NCI-H82 (cell line): ENCODE results near the gene CHGA.

ENCODE experiments used
- DNase-seq: peaks from one replicate; lab custom pipeline; 2025; lab: John Stamatoyannopoulos, UW

The CHGA gene

DNA sequence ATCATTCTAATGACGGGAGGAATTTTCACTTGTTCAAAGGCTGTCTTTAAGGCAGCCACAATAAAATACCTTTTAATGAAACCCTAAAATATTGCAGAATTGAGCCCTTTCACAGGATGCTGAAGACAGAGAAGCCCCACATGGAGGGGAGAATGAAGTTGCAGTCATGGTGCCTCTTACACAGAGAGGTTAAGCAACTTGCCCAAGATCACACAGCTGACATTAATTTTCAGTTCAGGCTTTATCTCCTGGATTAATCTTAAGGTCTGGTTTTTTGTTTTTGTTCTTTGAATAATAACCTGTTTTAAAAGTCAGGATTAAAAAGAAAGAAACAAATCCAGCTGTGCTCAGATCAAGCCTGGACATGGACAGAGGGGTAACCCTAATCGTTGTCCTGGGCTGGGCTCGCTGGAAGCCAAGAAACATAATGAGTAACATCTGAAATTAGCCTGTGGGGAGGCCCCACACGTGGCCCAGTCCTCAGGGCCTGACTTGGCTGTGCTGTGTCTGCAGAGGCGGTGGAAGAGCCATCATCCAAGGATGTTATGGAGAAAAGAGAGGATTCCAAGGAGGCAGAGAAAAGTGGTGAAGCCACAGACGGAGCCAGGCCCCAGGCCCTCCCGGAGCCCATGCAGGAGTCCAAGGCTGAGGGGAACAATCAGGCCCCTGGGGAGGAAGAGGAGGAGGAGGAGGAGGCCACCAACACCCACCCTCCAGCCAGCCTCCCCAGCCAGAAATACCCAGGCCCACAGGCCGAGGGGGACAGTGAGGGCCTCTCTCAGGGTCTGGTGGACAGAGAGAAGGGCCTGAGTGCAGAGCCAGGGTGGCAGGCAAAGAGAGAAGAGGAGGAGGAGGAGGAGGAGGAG is 8.0 kb downstream of the CHGA start:
- no peak for DNase-seq

DNA sequence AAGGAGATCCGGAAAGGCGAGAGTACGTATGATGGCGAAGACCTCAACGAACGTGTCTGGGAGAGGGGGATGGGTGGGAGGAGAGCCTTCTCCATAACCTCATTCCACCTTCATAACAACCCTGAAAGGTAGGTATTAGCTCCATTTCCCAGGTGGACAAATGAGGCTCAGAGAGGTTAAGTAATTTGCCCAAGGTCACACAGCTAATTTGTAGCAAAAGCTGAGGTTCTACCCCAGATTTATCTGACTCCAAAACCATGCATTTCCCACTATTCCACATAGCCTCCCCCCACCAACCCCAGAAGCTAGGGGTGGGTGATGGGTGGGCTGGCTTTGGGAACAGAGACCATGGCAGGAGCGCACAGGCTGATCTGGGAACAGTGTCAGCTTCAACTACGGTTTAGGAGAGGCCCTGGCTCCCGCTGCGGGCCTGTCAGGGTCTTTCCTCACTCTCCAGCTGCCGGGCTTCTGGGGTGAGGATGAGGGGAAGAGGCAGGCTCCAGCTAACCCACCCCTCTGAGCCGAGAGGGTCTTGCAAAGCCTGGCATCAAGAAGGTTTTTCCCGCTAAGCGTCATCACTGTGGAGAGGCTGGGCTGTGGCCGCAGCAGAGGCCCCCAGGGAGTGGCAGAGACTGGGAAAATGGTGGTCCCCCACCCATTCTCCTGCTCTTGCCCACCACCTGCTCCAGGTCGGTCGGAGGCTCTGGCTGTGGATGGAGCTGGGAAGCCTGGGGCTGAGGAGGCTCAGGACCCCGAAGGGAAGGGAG is 8.9 kb downstream of the CHGA start:
- DNase-seq: no peak

DNA sequence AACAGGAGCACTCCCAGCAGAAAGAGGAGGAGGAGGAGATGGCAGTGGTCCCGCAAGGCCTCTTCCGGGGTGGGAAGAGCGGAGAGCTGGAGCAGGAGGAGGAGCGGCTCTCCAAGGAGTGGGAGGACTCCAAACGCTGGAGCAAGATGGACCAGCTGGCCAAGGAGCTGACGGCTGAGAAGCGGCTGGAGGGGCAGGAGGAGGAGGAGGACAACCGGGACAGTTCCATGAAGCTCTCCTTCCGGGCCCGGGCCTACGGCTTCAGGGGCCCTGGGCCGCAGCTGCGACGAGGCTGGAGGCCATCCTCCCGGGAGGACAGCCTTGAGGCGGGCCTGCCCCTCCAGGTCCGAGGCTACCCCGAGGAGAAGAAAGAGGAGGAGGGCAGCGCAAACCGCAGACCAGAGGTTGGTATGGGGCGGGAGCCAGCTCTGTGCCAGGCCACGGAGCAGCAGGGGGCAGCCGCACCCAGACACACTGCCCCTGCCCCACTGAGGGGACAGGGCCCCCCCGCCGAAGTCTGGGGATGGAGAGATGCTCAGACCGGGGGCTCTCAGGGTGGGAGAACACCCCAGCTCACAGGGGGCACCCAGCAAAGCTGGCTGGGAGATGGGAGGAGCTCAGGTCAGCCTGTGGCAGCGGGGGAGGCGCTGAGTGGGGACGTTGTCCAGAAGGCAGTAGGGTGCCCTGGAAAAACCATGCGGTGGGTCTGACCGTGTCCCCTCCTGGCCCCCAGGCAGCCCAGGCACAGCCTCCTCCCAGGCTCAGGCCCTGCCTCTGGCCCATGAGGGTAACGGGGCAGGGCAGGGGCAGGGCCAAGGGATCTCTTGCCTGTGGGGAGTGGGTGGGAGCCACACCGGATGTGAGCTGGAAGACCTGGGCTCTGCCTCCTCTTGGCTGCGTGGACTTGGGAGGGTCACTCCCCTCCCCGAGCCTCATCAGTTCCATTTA is 9.8 kb downstream of the CHGA start:
- DNase-seq: peak; percentile 18

DNA sequence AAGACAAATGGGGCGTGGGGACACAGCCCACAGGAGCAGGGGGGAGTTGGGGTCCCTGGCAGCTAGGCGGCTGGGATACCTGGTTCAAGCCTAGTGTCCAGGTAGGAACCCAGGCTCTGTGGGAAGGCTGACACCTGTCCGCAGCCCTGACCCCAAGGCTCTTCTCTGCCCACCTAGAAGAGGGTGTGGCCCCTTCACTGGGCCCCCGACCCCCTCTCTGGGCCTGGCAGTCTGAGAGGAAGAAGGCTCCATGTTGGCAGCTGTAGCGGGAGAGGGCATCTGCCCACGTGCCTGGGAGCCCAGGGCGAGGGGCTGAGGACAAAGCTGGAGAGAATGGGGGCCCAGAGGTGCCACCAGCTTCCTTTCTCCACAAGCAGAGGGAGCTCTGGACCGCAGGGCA is 10.5 kb downstream of the CHGA start:
- DNase-seq: no peak

DNA sequence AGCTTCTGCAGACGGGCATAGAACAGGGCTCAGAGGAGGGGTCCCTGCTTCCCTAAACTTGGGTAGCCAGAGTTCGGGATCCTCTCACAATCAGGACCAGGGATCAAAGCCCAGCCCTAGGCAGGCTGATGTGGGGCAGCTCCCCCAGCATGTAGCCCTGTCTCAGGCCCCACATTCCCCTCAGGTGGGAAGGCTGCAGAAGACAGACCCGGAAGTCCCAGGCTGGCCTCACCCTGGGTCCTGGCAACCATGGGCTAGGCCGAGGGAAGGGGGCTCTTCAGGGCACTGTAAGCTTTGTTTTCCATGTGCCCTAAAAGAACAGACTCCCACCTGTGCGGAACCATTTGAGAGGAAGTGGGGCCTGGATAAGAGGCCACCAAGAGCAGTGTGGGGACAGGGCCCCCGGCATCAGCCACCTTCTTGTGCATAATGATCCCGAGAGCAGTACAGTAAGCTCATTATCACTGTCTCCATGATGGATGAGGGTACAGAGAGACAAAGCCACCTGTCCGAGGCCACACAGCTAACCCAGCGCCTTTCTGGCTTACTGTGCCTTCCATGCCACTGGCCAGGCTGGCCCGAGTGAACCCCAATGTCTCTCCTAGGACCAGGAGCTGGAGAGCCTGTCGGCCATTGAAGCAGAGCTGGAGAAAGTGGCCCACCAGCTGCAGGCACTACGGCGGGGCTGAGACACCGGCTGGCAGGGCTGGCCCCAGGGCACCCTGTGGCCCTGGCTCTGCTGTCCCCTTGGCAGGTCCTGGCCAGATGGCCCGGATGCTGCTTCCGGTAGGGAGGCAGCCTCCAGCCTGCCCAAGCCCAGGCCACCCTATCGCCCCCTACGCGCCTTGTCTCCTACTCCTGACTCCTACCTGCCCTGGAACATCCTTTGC is 11.5 kb downstream of the CHGA start:
- DNase-seq: peak; percentile 88

DNA sequence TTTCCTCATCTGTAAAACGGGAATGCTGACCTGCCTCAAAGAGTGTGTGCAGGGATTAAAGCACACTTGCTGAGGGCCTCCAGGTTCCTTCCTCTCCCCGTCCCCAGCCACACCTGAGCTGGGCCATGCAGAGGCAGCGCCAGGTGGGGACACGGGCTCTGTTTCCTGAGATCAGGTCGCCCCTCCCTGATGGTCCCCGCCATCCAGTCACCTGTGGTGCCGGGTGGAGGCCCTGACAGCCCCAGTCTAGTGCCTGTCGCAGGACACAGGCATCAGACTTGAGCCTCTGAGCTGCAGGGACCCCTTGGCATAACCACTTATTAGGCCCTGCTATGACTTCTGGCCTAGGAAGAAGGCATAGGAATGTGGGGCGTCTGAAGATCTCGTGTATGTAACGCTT is 12.5 kb downstream of the CHGA start:
- no peak for DNase-seq

DNA sequence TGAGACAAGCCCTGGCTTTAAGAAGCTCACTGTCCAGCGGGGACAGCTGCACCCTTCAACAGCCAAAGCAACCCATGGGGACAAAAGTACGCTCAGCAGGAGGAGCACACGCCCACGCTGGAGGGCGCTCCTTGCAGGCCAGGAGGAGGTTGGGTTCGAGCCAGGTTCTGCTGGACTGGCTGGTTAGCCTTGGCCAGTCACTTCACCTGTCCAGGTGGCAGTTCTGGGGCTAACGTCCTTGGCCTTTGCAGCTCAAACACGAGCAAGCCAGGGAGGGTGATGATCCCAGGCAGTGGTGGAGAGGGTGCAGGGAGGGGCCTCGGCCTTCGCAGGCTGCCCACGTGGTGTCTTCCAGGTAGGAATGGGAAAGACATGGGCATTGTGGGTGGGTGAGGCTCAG is 13.1 kb downstream of the CHGA start:
- no peak for DNase-seq

DNA sequence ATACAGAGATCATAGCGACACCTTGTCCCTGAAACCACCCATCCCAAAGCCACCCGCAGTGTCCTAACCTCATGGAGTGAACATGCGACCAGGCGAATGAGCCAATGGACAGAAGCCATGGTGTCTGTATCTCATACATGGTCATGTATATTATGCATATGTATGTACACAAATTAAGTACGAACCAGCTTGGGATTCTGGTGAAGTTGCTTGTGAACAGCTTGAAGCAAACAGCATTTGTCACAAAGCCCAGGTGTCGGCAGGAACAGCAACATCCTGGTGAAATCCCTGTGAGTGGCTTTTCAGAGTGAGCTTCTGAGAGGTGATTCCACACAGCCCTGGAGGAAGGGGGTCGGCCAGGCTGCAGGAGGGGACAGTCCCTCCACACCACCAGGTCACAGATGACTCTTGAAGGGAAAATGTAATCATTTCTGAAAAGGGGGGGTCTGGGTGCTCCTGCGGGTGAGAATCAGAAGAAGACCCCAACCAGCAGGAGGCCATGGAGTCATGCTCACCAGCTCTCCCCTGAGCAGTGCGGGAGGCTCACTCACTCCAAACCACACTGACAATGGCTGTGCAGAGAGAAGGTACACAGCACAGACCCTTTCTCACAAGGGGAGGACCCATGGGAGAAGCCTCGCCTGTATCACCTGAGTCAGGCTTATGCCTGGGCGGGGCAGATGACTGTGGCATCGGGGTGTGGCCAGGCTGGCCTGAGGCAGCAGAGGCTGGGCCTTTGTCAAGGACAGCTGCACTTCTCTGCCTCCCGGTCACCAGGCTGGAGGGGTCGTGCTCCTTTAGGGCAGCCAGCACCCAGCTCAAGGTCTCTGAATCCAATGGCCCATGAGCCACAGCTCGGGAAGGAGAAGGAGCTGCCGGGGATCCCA is 14.3 kb downstream of the CHGA start:
- DNase-seq: peak; percentile 26

DNA sequence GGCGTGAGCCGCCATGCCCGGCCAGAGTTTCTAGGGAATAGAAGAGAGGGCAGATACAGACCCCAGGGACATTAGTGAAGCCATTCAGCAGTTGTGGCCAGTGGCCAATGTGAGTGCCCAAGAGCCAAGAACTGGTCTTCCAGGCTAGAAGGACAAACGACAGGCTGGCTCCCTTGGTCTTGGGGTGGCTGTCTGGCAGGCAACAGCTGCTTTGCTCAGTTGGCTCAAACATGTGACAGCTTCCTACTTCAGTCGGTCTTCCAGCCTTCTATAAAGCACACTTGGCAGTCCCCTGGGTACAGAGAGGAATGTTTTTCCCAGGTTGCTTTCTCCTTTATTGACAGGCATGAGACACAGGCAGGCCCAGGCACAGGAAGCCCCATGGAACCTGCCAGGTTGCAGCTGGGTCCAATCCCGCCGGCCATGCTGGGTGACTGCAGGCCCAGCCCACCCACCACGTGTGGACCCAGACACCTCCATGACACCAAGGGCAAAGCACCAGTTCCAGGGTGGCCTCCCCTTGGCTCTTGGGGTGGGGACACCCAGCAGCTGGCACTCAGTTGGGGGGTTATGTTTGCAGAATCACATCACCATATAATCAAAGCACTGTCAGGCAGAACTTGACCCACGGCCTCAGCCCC is 15.4 kb downstream of the CHGA start:
- no peak for DNase-seq

DNA sequence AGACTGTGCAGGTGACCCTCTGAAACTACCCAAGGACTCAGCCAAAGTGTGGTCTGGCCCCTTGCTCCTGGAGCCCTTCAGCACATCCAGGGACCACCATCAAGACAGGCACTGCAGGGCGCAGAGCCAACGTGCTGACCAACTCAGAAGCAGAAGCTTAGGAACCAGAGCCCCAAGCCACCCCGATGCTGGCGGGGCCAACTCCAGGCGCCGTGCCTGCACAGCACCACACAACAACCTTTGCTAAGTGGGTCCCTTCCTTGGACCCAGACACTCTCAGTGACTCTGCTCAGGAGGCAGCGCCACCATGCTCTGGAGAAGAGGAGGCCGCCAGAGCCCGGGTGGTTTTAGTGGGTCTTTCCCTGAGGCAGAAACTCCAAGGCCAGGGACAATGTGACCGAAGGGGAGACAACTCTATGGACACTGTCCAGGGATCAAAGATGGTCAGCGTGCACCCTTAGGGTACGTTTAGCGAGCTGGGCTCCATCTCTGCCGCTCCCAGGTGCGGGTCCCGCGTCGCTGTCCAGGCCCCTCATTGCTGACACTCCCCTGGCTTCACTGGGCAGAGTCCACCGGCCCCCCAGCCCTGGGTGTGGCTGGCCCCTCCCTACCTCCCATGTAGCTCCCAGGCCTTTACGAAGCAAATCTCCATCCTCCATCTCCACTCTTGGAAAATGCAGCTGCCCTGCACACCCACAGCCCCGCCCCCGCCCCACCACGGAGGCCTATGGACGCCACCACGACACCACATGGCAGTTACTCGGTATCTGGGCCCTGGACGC is 16.1 kb downstream of the CHGA start:
- no peak for DNase-seq

DNA sequence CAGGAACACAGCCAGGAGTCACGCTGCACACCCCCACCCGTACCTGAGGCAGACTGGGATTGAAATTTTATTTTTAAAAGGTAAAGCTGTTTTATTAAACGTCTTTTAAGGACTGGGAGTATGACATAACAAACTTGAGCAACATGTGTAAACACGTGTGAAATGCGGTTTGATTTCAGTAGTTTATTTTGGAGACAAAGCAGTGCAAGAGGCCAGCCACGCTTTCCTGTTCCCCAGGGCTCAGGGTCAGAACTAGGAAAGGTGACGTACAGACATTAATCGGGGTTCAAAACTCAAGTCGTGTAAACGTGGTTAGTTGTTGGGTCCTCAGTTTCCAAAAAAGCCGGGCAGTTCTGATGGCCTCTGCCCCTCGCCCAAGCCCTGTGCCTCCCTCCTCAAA is 16.7 kb downstream of the CHGA start:
- DNase-seq: no peak

DNA sequence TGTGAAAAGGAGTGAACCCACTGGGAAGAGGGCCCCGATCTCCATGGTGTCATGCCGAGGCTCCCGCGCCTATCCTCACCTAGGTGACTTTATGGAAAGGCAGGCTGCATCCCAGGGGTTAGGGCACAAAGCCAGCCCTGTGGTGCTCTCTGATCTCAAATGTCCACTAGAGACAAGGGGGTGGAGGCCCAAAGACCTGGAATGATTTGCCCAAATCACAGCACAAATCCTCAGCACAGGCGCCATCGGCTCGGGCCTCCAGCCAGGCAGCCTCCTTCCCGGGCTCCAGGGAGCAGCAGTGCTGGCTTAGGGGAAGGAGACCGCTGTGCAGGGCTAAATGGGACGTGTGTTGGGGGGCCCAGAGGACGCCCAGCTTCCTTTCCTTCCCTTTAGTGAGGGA is 17.6 kb downstream of the CHGA start:
- DNase-seq: no peak

DNA sequence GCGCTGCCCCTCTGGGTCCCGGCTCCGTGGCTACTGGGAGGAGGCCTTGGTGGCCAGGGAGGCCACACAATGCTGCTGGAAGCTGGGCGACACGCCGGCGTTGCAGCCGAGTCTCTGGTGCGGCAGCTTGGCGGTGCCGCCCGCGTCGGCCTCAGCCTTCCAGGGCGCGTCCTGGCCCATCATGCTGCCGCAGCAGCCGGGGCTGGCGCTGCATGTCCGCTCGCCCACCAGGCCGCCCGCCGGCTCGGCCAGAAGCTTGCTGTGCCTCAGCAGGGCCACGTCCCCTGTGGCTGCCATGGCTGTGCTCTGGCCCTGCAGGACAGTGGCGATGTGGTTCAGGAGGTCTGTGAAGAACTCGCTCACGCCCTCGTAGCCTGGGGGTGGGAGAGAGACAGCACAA is 18.6 kb downstream of the CHGA start:
- DNase-seq: no peak

DNA sequence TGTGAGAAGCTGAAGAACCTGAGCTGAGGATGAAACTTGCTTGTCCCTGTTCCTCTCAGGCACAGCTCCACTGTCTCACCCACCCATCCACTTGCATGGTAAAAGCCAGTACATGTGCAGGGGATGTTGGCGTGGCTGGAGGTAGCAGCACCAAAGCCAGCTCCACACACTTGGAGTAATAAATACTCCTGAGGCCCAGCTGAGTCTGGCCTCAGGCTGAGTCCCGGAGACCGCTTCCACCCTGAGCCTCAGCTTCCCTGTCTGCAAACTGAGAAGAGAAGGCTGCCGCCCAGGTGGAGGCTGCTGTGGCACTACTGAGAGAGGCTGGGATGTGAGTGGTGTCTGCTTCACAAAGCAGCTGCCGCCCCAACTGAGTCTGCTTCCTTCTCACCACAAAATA is 19.2 kb downstream of the CHGA start:
- DNase-seq: no peak

DNA sequence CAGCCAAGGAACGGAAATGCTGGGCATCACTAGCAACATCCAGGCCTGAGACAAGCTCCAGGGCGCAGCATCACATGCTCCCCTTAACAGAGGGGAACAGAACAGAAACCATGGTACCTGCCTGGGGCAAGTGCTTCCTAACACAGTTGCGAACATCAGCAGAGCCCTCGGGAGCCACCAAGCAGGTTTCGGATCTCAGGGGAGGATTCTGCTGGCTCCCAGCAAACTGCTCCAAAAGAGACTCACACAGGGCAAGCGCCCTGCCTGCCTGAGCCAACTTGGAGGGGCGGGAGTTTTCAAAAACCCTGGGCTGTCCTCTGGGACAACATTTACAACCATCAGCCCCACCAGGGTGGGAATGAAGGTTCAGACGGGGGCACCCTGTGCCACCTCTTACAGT is 19.6 kb downstream of the CHGA start:
- no peak for DNase-seq

DNA sequence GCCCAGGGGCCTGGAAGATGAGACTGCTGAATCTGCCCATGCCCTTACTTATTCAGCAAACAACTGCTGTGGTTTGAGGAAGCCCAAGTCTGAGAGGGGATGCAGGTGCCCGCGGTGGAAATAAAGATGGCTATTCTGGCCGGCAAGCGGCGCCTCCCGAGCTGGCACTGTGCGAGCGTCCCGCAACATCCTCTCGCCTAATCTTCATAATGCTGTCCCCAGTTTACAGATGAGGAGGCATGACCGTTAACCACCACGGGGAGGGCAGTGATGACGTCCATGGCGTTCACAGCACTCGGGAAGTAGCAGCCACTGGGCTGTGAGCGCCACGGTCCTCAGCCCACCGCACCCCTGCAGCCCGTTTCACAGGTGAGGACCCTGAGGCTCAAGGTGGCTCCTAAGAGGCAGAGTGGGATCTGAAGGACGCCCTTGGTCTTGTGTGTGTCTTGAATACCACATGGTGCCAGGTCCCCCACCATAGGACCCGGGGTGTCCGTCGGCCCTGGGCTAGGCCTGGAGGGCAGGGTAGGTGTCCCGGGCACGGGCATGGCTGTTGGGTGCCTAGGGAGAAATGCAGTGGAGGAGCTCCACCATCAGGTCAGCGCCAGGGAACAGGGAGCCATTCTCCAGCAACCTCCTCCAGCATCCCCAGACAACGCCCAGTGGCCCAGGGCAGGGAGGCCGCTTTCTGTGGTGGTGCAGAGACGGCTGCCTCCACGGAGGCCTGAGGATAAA is 20.2 kb downstream of the CHGA start:
- DNase-seq: no peak

DNA sequence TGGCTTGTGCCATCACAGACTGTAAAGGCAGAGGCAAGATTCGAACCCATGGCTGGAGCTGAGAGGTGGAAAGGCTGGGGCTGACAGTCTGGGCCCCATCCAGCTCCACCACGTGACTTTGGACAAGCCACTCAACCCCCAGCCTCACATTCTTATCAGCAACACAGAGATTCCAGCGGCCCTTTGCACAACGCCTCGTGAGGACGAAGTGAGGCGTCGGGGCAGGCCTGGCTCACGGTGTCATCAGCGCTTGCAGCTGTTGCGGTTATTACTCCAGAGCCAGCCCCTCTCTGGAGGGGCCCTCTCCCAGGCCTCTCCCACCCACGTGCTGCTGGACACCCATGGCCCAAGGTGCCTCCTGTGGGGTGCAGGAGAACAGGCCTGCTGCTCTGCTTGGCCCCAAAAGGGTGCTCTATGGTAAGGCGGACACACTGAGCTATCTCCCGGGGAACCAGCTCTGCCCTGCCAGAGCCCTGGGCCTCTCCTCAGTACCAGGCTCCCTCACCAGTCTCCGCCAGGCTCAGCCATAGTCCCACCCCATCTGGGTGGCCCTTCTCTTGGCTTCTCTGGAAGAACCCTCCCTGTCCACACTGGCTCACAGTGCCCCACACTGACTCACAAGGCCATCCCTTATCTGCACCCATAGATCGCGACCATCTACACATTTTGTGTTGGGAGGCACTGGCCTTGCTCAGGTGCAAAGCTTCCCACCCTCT is 21.1 kb downstream of the CHGA start:
- no peak for DNase-seq

DNA sequence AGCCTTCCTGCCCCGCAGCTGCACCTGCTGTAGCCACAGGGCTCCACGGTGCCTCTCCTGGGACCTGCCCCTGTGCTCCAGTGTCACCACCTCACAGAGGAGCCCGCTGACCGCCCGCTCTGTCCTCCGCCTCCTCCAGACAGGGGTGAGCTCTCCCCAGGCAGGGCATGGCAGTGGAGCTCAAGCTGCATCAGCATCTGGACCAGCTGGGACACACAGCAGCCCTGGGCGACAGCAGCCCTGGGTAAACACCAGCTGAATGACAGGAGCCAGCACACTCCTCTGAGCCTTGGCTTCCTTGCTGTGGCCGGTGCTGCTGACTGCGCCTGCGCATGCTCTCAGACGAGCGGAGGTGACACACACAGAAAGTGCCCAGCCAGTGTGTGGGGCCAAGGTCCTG is 22.0 kb downstream of the CHGA start:
- DNase-seq: no peak
